HepG2 (cell line): ENCODE measurements around the gene VTN. TPM values are rescaled to one million over a fixed set of nuclear protein-coding genes. Genes with fewer than 3 reads are reported as not detected.

ENCODE experiments used
- GABPB1 ChIP-seq: IDR thresholded peaks from 2 replicates; pipeline ENCODE4 v1.6.1; 2016; ENCODE audit warnings: mild to moderate bottlenecking, missing genetic modification reagents, moderate library complexity, missing compliant biosample characterization
- HDAC2 ChIP-seq: sonication (generic); formaldehyde crosslinking; IDR thresholded peaks from 2 replicates; pipeline ENCODE4 v1.4.0; 2020; ENCODE audit warnings: missing genetic modification reagents
- HOXA3 ChIP-seq: sonication (generic); formaldehyde crosslinking; IDR thresholded peaks from 2 replicates; pipeline ENCODE4 v1.5.0; 2020; ENCODE audit warnings: missing genetic modification reagents
- MTA3 ChIP-seq: sonication (generic); formaldehyde crosslinking; IDR thresholded peaks from 2 replicates; pipeline ENCODE4 v1.4.0; 2020; ENCODE audit warnings: missing genetic modification reagents
- SMARCC2 ChIP-seq: fragments of 450-650 bp; IDR thresholded peaks from 2 replicates; pipeline ENCODE4 v1.6.1; 2017; ENCODE audit warnings: antibody characterized with exemption, mild to moderate bottlenecking
- ZNF724P ChIP-seq: sonication (generic); formaldehyde crosslinking; IDR thresholded peaks from 2 replicates; pipeline ENCODE4 v1.8.0; 2022; ENCODE audit warnings: missing genetic modification reagents, borderline replicate concordance
- polyA plus RNA-seq, 8 experiments: library from polyadenylated mRNA; depleted of rRNA in 3 of 8; stranded (reverse) in 7 of 8; unstranded in 1 of 8; fragments of >200 nt; fragmentation: Illumina TruSeq in 4 of 8; extraction: Trizol in 4 of 8; gene quantifications; 2 replicates each; pipeline versions ENCODE4 v1.2.1 to v1.2.3, GENCODE V29; 2011 to 2016; ENCODE audit warnings: low read depth in 4 of 8, missing spikeins in 1 of 8, mixed read lengths in 1 of 8; ENCODE audit not compliant: insufficient read depth in 1 of 8
- total RNA-seq, 5 experiments: library from RNA; depleted of rRNA; stranded (reverse); fragments of >200 nt; fragmentation: Illumina TruSeq; extraction: Trizol; gene quantifications; 2 replicates each; pipeline ENCODE4 v1.2.3, GENCODE V29; 2016; ENCODE audit warnings: low read depth in 1 of 5
- TF ChIP-seq, protein P1 (sequence below): sonication (generic); formaldehyde crosslinking; IDR thresholded peaks from 2 replicates; pipeline ENCODE4 v1.5.1; 2020; ENCODE audit warnings: mild to moderate bottlenecking, missing genetic modification reagents, moderate library complexity
- TF ChIP-seq, protein P2 (sequence below): sonication (generic); formaldehyde crosslinking; IDR thresholded peaks from 2 replicates; pipeline ENCODE4 v1.9.0; 2022; ENCODE audit warnings: missing genetic modification reagents, mild to moderate bottlenecking, borderline replicate concordance
- TF ChIP-seq, protein P3 (sequence below): sonication (generic); formaldehyde crosslinking; IDR thresholded peaks from 2 replicates; pipeline ENCODE4 v1.9.0; 2021; ENCODE audit warnings: missing genetic modification reagents, borderline replicate concordance
- TF ChIP-seq, protein P4 (sequence below), 2 experiments: sonication (generic) in 1 of 2; formaldehyde crosslinking in 1 of 2; IDR thresholded peaks; 2 replicates each; pipeline versions ENCODE4 v1.6.1 to v1.9.0; 2014 to 2022; ENCODE audit warnings: antibody characterized with exemption in 1 of 2, borderline replicate concordance in 1 of 2, inconsistent platforms in 1 of 2, low read depth in 1 of 2, missing genetic modification reagents in 1 of 2

Gene VTN
- total and polyA plus RNA-seq, 2 of the 13 experiments (the other 11 are each of a cell fraction or from before 2014, with no cell fraction given), result 108 to 131 TPM

DNA sequence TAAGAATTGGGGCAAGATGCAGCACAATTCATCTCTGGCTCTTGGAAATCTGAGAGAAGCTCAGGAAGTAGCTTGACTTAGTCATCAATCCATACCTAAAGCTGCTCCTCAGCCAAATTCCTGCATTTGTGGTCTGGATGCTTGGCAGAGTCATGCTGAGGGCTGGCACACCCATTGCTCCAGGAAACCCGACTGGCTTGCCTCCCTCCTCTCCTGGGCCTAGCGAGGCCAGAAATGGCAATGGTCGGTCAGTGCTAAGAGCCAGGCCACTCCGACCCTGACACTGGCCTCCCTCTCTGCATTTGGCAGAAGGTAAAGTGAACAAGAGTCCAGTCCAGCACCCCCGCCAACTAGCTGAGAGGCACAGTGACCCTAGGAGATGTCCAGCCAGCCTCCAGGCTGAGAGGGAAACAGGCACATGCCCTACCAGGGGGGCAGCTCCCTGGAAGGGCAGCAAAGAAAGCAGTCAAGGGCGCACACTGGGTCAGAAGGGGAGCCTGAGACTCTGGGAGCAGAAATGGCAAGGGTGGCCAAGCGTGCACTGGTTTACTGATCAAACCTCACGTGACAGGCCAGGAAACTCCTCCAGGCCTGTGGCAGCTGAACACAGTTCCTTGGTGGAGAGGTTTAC, 22.7 kb downstream of the VTN start (continued):
- TF ChIP-seq, protein P1, sequence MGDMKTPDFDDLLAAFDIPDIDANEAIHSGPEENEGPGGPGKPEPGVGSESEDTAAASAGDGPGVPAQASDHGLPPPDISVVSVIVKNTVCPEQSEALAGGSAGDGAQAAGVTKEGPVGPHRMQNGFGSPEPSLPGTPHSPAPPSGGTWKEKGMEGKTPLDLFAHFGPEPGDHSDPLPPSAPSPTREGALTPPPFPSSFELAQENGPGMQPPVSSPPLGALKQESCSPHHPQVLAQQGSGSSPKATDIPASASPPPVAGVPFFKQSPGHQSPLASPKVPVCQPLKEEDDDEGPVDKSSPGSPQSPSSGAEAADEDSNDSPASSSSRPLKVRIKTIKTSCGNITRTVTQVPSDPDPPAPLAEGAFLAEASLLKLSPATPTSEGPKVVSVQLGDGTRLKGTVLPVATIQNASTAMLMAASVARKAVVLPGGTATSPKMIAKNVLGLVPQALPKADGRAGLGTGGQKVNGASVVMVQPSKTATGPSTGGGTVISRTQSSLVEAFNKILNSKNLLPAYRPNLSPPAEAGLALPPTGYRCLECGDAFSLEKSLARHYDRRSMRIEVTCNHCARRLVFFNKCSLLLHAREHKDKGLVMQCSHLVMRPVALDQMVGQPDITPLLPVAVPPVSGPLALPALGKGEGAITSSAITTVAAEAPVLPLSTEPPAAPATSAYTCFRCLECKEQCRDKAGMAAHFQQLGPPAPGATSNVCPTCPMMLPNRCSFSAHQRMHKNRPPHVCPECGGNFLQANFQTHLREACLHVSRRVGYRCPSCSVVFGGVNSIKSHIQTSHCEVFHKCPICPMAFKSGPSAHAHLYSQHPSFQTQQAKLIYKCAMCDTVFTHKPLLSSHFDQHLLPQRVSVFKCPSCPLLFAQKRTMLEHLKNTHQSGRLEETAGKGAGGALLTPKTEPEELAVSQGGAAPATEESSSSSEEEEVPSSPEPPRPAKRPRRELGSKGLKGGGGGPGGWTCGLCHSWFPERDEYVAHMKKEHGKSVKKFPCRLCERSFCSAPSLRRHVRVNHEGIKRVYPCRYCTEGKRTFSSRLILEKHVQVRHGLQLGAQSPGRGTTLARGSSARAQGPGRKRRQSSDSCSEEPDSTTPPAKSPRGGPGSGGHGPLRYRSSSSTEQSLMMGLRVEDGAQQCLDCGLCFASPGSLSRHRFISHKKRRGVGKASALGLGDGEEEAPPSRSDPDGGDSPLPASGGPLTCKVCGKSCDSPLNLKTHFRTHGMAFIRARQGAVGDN (CRISPR knock-in tag), result peak; percentile 59
- TF ChIP-seq, protein P2, sequence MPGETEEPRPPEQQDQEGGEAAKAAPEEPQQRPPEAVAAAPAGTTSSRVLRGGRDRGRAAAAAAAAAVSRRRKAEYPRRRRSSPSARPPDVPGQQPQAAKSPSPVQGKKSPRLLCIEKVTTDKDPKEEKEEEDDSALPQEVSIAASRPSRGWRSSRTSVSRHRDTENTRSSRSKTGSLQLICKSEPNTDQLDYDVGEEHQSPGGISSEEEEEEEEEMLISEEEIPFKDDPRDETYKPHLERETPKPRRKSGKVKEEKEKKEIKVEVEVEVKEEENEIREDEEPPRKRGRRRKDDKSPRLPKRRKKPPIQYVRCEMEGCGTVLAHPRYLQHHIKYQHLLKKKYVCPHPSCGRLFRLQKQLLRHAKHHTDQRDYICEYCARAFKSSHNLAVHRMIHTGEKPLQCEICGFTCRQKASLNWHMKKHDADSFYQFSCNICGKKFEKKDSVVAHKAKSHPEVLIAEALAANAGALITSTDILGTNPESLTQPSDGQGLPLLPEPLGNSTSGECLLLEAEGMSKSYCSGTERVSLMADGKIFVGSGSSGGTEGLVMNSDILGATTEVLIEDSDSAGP (CRISPR knock-in tag), result peak; percentile 22; the same call in 1 of the 2 replicates
- TF ChIP-seq HOXA3 (CRISPR knock-in tag), result no peak
- TF ChIP-seq GABPB1 (CRISPR knock-in tag), result no peak
- TF ChIP-seq, protein P3, sequence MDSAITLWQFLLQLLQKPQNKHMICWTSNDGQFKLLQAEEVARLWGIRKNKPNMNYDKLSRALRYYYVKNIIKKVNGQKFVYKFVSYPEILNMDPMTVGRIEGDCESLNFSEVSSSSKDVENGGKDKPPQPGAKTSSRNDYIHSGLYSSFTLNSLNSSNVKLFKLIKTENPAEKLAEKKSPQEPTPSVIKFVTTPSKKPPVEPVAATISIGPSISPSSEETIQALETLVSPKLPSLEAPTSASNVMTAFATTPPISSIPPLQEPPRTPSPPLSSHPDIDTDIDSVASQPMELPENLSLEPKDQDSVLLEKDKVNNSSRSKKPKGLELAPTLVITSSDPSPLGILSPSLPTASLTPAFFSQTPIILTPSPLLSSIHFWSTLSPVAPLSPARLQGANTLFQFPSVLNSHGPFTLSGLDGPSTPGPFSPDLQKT (CRISPR knock-in tag), result no peak
- no peak for TF ChIP-seq SMARCC2
- TF ChIP-seq HDAC2 (CRISPR knock-in tag), result no peak
- no peak for TF ChIP-seq MTA3 (CRISPR knock-in tag)
- TF ChIP-seq, protein P4, sequence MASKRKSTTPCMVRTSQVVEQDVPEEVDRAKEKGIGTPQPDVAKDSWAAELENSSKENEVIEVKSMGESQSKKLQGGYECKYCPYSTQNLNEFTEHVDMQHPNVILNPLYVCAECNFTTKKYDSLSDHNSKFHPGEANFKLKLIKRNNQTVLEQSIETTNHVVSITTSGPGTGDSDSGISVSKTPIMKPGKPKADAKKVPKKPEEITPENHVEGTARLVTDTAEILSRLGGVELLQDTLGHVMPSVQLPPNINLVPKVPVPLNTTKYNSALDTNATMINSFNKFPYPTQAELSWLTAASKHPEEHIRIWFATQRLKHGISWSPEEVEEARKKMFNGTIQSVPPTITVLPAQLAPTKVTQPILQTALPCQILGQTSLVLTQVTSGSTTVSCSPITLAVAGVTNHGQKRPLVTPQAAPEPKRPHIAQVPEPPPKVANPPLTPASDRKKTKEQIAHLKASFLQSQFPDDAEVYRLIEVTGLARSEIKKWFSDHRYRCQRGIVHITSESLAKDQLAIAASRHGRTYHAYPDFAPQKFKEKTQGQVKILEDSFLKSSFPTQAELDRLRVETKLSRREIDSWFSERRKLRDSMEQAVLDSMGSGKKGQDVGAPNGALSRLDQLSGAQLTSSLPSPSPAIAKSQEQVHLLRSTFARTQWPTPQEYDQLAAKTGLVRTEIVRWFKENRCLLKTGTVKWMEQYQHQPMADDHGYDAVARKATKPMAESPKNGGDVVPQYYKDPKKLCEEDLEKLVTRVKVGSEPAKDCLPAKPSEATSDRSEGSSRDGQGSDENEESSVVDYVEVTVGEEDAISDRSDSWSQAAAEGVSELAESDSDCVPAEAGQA (IDR thresholded peaks at IDR 0.05; ENCODE audit: low read depth), result no peak
- TF ChIP-seq, protein P4 (CRISPR knock-in tag; IDR thresholded peaks at IDR 0.05; ENCODE audit: borderline replicate concordance), result no peak
- no peak for TF ChIP-seq ZNF724P (CRISPR knock-in tag)
